GM19099 (cell line): ENCODE data around the gene PSORS1C1.

Experiments
- POLR2A ChIP-seq: IDR thresholded peaks from 3 replicates; pipeline ENCODE4 v1.6.1; 2011; ENCODE audit warnings: low read depth; ENCODE audit not compliant: insufficient read length; ENCODE audit errors: extremely low read depth

Gene PSORS1C1

DNA sequence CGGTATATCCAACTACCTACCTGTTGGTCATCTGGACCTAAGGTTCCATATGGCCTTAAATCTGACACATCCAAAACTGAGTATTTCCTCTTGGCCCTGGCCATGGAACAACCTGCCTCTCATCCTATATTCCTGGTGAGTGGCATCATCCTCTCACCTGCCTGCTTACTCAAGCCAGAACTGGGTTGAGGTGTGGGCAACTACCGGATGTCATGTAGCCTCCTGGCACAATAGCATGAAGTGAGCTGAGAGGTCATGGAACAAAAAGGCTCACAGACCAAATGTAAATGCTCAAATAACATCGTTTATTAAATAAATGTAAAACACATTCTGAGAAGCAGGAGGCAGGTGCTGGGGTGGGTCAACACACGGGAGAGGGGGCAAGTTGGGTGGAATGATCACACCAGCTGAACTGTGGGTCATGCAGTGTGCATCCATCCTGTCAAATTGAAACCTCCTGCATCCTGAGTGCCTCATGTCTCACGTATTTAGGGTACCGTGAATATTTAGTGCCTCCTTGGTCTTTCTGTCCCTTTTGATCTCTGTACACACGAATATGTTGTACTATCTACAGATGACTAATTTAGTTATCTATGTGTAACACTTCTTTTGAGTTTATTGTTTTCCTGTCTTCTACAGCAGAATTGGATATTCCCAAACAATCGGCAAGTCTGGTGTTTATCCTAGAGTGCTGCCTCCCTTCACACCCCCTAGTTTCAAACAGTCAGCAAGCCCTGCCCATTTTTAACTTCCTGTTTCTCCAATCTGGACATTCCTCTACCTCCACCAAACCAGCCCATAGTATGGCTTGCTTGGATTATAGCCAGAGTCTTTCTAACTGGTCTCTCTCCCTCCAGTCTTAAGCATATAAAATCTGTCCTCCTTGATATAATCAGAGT lies 63.8 kb downstream of the PSORS1C1 start:
- TF ChIP-seq POLR2A: no peak

- TF ChIP-seq POLR2A: no peak
Observed at GRCh38 chr6:31179042-31179386, 64.4 kb downstream of the PSORS1C1 start.

- TF ChIP-seq POLR2A: no peak
Observed at GRCh38 chr6:31179896-31180295, 65.3 kb downstream of the PSORS1C1 start.

GRCh38 chr6:31180500-31180899 lies 65.9 kb downstream of the PSORS1C1 start:
- TF ChIP-seq POLR2A: no peak

DNA sequence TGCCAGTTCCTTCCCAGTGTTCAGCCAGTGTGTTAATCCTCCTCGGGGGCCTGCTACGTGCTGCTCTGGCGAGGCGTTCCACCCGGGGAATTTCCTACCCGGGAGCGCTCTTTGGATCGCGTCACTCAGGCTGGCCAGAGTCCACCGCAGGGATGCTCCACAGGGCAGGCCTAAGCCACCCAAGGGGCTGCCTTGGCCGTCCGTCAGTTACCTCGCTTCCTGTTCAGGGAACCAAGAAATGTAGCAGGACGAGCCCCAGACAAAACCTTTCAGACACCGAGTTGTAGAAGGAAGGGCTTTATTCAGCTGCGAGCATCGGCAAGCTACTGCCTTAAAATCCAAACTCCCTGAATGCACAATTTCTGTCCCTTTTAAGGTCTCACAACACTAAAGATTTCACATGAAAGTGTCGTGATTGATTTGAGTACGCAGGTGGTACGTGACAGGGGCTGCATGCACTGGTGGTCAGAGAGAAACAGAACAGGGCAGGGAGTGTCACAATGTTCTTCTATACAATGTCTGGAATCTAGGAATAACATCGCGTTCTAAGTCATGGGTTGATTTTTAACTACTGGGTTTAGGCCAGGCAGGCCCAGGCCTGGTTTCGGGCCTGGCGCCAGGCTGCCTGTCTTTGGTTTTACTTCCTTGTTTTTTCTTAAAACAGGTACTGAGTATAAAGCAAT lies 71.6 kb downstream of the PSORS1C1 start:
- TF ChIP-seq POLR2A: no peak

GRCh38 chr6:31187780-31188194 lies 73.2 kb downstream of the PSORS1C1 start:
- TF ChIP-seq POLR2A: no peak
